NT2/D1 (cell line): ENCODE results near the gene DOCK7.

Experiments used
- SUZ12 ChIP-seq: IDR thresholded peaks from 2 replicates; pipeline ENCODE4 v1.6.1; 2011; ENCODE audit not compliant: insufficient read length, insufficient read depth; ENCODE audit errors: extremely low read depth
- YY1 ChIP-seq: IDR thresholded peaks from 2 replicates; pipeline ENCODE4 v1.6.1; 2011; ENCODE audit not compliant: insufficient read length, insufficient read depth

GRCh38 chr1:62732331-62732730, 44.1 kb upstream of the DOCK7 start:
- TF ChIP-seq SUZ12 (no peak), YY1 (no peak)
